ENCODE data around the gene NDUFA1. TPM values are rescaled to one million over a fixed set of nuclear protein-coding genes. Genes with fewer than 3 reads are reported as not detected.
"Not testable (repeated sequence)": the region's sequence is repeated elsewhere in the genome, so short reads cannot be mapped to it uniquely, and the experiment has no call there.

The NDUFA1 gene
- total RNA-seq, 1 experiment from 2014 or later = 78.7 TPM

- DNase-seq (ENCODE audit: low read depth) = no peak
Measured at GRCh38 chrX:119900976-119901375, 29.3 kb downstream of the NDUFA1 start.

GRCh38 chrX:119916310-119916709 is 44.7 kb downstream of the NDUFA1 start:
- no peak for DNase-seq (ENCODE audit: low read depth)

DNA sequence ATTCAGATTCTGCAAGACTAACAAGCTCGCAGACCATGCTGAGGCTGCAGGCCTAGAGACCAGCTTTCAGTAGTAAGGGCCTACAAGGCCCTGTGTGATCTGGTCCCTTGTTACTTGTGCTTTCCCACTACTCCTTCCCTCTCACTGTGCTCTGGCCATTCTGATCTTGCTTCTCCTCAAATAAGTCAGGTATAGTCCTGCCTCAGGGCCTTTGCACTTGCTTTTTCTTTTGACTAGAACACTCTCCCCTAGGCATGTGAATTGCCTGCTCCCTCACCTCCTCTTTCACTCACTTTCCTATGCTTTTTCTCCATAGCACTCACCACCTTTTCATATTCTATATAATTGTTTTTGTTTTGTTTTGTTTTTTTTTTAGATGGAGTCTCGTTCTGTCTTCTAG is 46.2 kb downstream of the NDUFA1 start:
- no peak for DNase-seq (ENCODE audit: low read depth)

GRCh38 chrX:119919835-119920585 is 48.4 kb downstream of the NDUFA1 start:
- DNase-seq (ENCODE audit: low read depth) = no peak

- DNase-seq (ENCODE audit: low read depth) = not testable (repeated sequence)
Measured at GRCh38 chrX:119922391-119922790, 50.8 kb downstream of the NDUFA1 start.

Other genes starting within 250 kb of the NDUFA1 start
- gene SEPTIN6, start 178.7 kb upstream of the NDUFA1 start, total RNA-seq (2014; rRNA removed; shearing (Covaris generic)) = 9.7 and 10.3 TPM in 2 replicates
- gene SOWAHD, start 113.2 kb upstream of the NDUFA1 start, total RNA-seq (2014; rRNA removed; shearing (Covaris generic)) = 0.10 TPM in 1 of 2 replicates, not detected in the other
- gene RPL39, start 80.2 kb upstream of the NDUFA1 start, total RNA-seq (2014; rRNA removed; shearing (Covaris generic)) = 2,449 and 3,058 TPM in 2 replicates
- gene UPF3B, start 18.9 kb upstream of the NDUFA1 start, total RNA-seq (2014; rRNA removed; shearing (Covaris generic)) = 2.6 and 3.8 TPM in 2 replicates
- gene RNF113A, start 99 bp upstream of the NDUFA1 start, total RNA-seq (2014; rRNA removed; shearing (Covaris generic)) = 13.5 and 16.2 TPM in 2 replicates
- gene AKAP14, start 24.1 kb downstream of the NDUFA1 start, total RNA-seq (2014; rRNA removed; shearing (Covaris generic)) = not detected in 2 replicates
- gene NKAP, start 71.9 kb downstream of the NDUFA1 start, total RNA-seq (2014; rRNA removed; shearing (Covaris generic)) = 2.1 and 2.9 TPM in 2 replicates
- gene RHOXF2B, start 205.9 kb downstream of the NDUFA1 start, total RNA-seq (2014; rRNA removed; shearing (Covaris generic)) = 0.24 TPM in 1 of 2 replicates, not detected in the other
- not detected in 2 replicates for gene RHOXF1, start 244.1 kb downstream of the NDUFA1 start, total RNA-seq (2014; rRNA removed; shearing (Covaris generic))